GM19240 (cell line): Measurements from ENCODE around the gene CAPN9.
"Not testable (repeated sequence)": the region's sequence is repeated elsewhere in the genome, so short reads cannot be mapped to it uniquely, and the experiment has no call there.

Source experiments
- DNase-seq: peaks from one replicate; pipeline ENCODE4 v3.0.0; 2011; ENCODE audit warnings: low spot score; ENCODE audit not compliant: insufficient read length

Gene CAPN9

DNA sequence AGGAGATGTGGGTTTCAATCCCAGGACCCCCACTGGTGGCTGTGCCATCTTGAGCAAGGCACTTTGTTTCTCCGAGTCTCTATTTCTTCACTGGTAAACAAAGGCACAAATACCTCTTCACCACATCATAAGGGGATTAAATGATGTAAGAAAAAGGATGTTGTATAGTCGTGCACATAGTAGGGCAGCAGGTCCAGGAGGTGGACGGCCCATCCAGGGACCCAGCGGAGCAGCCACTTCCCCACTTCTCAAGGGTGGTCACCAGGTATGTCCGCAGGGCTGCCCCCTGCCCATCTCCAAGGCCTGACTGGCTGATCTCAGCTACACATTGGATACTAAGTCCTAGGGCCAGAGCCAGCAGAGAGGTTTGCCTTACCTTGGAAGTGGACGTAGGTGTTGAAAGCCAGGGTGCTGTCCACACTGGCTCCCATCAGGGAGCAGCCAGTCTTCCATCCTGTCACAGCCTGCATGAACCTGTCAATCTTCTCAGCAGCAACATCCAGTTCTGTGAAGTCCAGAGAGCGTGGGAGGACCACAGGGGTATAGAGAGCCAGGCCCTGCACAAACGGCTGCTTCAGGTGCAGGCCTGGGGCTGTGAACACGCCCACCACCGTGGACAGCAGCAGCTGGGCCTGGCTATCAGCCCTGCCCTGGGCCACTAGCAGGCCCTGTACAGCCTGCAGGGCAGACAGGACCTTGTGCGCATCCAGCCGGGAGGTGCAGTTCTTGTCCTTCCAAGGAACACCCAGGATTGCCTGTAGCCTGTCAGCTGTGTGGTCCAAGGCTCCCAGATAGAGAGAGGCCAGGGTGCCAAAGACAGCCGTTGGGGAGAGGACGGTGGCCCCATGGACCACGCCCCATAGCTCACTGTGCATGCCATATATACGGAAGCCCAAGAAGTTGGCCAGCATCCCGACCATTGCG is 37.3 kb upstream of the CAPN9 start:
- no peak for DNase-seq

DNA sequence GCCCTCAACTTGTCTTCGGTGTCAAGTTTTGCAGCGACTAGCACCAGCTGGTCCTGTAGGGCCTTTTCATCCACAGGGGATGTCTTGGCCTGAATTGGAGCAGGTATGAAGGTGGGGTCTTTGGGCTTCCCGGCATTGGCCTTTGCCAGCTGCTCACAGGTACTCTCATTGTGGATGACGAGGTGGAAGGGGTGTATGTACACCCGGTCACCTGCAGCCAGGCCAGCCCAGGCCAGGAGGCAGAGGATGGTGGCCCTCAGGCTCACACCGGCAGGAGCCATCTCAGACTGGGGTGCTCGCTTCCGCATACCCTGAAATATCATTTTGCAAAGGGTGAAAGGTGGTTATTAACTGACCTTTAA is 36.7 kb upstream of the CAPN9 start:
- no peak for DNase-seq

DNA sequence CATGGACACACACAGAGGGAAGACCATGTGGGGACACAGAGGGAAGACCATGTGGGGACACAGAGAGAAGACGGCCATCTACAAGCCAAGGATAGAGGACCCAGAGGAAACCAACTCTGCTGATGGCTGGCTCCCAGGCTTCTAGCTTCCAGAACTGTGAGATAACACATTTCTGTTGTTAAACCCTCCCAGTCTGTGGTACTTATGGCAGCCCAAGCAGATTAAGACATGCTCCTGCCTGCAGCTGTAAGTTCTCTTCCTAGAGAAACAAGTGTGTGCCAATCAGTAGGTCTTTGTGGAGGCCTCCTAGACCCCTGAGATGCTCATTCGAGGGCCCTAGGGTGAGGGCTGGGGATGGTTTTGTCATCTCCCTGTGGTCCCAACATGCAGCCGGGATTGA is 35.9 kb upstream of the CAPN9 start:
- DNase-seq: no peak

DNA sequence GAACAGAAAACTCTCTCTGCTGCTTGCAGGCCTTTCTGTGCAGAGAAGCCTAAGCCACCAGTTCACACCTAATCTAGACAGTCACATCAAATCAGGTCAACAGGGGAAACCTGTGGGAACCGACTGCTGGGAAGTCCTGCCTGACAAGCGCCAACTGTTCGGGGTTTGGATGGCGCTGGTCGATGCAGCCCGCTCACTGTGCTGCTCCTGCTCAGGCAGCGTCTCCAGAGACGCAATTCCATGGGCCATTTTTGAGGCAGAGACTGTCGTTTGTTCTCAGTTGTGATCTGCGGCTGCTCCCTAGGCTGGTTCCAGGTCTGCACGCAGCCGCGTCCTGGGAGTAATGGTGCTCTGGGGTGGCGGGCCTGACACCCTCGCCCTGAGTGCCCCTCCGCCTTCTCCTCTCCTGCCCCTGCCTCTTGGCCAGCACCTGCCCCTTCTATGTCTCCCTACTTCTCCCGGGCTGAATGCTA is 34.7 kb upstream of the CAPN9 start:
- DNase-seq: no peak

DNA sequence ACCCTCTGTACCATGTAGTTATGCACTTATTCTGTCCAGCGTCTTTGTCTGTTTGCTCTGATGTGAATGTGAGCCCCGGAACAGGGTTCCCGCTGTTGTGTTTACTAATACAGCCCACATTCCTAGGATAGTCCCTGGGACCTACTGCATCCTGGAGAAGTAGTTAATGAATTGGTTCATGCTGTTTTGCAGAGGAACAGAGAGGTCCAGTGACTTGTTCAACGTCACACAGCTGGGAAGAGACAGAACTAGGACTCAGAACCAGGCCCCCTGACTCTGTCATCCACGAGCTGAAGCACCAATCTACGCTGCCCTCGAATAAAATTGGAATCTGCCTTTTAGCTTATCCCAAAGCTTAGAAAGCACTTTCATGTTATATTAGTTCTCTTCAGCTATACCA is 34.0 kb upstream of the CAPN9 start:
- DNase-seq: no peak

DNA sequence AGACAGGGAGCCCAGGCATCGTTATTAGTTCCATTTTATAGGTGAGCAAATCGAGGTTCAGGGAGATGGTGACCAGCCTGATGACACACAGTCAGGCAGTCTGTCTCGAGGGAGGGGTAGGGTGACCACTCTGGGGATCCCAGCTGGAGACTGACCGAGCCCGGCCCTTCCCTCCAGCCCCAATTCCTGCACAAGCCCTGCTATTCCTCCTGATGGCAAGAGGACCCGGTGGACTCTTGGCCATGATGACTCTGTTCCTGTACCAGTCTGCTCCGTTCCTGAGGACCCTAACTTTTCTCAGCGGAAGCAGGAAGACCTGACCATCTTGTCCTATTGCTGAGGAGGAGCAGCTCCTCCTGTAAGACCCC is 33.7 kb upstream of the CAPN9 start:
- no peak for DNase-seq

DNA sequence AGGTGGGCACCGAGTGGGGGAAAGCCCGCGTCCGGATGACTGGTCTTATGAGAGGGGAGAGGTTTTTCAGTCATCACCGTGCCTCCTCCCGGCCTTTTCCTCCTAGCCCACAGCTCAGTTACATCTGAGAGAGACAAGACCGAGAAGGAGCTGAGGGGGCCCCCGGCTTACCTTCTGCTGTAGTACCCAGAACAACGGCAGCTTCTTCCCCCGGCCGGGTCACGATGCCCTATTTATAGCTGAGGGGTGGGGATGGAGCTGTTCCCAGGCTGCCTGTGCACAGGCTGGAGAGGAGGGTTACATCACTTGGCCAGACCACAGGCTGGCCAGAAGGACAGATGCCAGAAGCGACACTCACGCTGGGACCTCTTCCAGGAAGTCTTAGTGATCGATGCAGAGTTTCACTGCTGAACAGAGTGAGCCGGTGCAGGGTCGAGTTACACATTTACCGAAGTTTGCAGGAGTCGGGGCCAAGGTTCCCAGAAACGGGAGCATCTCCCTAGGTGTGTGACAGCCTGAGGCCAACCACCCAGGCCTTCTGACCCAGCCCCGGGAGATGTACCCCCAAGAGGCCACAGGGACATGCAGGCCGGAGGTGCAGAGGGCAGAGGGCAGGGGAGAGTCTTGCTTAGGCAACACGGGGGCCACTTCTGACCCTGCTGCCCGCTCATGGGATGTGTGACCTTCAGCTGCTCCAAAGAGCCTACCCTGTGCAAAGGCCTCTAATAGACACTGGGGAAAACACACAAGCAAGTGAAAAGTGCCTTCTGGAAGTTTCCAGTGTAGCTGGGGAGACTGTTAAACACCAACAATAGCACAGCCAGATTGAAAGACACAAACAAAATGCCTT is 33.0 kb upstream of the CAPN9 start, which contains the start of gene AGT:
Gene AGT (minus strand): TSS at position 208 of the 850 bp plus-strand sequence. CDS start 3,299 bp downstream, outside the sequence.
- DNase-seq: no peak

DNA sequence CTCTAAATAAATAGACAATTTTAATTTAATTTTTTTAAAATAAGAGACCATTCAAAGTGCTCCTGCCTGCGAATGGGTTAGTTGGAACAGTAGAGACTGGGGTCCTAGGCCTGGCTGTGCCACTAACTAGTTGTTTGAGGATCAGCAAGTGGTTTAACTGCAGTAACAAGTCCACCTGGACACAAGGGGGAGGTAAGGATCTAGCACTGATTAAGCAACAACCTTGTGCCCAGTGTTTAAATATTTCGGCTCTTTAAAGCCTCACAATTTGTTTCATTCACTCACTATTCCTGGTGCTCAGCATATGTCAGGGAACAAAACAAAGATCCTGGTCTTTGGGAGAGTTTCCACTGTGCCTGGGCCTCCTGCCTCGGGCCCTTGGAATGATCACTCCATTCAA is 31.7 kb upstream of the CAPN9 start:
- DNase-seq: no peak

DNA sequence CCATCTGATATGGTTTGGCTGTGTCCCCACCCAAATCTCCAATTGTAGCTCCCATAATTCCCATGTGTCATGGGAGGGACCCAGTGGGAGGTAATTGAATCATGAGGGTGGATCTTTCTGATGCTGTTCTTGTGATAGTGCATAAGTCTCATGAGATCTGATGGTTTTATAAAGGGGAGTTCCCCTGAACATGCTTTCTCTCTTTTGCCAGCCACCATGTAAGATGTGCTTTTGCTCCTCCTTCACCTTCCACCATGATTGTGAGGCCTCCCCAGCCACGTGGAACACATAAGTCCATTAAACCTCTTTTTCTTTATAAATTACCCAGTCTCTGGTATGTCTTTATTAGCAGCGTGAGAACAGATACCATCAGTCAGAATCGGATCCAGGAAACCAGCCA is 30.7 kb upstream of the CAPN9 start:
- not testable (repeated sequence) for DNase-seq

DNA sequence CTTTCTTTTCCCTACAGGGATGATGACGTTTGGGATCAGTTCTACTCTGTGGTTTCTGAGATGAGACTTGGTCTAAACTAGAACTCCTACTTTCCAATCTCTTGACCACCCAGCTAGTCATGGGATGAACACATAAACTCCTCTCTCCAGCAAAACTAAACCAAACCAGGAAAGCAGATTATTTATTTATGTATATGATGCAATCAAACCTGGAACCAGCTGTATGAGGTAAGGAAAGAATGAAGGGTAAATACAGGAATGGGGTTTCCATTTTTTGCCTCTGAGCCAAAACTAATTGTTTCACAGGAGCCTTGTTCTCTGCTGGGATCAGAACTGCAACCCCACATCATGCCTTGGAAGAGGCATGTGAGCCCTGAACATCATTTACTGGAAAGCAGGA is 29.9 kb upstream of the CAPN9 start:
- no peak for DNase-seq

DNA sequence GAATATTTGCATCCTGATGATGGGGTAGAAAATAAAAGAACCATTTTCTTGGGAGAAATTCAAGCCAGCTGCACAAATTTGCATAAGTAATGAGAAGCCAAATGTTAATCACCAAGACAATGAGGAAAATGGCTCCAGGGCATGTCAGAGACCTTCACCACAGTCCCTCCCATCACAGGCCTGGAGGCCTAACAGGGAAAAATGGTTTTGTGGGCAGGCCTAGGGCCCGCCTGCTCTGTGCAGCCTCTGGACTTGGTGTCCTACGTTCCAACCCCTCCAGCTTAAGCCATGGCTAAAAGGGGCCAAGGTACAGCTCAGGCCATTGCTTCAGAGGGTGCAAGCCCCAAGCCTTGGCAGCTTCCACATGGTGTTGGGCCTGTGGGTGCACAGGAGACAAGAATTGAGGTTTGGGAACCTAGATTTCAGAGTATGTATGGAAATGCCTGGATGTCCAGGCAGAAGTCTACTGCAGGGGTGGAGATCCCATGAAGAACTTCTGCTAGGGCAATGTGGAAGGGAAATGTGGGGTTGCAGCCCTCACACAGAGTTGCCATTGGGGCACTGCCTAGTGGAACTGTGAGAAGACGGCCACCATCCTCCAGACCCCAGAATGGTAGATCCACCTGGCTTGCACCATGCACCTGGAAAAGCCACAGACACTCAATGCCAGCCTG is 25.2 kb upstream of the CAPN9 start:
- DNase-seq: not testable (repeated sequence)

DNA sequence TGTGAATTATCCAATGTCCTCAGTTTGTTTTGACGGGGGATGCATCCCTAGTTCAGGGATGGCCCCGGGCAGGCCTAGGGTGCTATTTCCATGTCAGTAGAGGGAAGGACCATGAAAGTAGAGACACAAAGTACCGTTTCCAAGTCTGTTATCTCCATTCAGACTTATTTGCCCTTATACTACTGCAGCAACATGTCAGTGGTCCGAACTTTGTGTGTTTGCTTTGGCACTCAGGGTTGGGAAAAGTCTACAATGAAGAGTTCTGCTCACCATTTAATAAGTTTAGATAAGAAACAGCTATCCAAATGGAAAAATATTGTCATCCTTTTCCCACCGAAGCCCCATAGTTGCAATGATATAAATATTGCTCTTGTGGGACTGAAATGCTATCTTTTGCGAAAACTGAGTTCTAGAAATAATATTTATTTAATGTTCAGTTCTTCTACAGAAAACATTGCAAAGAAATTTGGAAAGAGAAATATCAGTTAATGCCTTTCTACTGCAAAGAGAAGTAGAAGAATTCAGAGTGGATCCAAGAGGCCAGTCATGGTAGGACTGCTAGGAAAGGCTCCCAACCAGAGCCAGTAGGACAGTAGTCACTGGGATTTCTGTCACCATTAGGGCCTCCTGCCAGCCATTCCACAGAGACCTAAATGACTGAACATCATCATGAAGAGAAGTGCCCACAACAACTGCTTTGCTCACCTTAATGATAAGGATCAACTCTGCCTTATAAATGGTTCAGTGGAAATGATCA is 21.8 kb upstream of the CAPN9 start:
- DNase-seq: no peak

DNA sequence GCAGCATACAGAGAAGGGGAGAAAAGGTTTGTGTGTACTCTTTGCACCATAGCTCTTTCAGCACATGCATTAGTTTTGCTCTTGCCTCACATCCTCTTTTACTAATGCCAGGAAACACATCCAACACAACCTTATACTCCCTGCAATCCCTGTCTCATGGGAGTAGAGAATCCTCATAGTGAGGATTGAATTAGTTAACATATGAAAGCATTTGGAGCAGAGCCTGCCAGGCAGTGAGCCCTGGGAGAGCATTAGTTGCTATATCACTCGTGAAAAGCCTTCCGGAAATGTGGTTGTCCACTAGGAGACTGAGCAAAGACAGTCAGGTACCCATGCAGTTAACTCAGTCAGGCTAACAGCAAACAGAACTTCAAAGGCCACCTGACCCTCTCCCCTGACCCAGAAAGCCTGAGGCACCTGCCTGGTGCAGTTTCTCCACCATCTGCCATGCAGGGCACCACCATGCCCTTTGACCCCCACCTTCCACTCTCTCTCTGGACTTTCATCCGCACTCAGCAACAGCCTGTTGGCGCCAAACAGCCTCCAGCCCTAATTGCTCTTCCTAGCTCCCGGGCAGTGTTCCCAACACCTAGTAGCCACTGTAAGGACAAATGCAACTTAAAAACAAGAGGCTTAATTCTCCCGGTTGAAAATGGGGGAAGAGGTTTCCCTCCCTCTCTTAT is 18.3 kb upstream of the CAPN9 start:
- DNase-seq: no peak

DNA sequence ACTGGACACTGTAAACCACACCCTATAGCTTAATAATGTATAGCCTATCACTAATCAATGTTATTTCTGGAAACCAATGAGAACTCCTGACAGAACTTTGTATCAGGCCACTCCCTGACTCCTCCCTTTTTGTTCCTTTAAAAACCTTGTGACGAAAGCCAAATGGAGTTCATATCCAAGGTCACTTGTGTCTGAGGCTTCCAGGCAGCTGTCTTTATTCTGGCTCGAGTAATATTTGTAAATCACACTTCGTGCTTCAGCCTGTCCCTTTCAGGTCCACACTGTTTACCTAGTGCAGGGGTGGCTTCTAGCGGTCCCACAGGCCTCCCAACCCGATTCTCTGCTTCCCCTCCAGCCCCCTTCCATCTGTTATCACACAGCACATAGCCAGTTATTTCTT is 16.2 kb upstream of the CAPN9 start:
- no peak for DNase-seq

DNA sequence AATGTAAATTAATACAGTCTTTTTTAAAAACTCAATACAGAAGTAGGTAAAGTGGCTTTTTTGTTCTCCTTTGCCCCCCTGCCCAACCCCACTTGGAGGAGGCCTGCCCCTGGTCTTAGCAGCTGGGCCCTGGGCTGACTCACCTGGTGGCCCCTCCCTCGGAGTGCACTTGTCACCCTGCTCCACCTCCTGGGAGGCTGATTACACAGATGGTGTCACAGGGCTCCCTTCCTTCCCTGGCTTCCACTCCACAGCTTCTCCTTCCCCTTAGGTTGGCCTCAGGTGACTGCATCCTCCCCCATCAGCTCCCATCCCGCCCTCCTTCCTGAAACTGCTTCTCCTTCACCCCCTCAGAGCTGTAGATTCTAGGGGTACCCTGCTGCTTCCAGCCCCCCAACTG is 11.7 kb upstream of the CAPN9 start:
- DNase-seq: no peak

DNA sequence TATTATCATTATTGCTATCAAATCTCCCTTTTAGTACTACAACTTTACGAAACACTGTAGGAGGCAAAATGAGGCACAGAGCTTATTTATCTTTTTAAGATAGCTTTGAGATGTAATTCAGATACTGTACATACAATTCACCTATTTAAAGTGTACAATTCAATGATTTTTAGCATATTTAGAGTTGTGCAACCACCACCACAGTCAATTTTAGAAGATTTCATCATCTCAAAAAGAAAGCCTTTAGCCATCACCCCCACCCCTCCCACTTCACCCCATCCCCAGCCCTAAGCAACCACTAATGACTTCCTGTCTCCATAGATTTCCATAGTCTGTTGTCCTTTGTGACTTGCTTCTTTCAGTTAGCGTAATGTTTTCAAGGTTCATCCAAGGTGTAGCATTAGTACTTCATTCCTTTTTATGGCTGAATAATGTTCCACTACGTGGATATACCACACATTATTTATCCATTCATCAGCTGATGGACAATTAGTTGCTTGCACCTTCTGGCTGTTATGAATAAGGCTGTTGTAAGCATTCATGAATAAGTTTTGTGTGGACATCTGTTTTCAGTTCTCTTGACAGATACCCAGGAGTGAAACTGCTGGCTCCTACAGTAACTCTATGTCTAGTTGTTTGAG is 9.4 kb upstream of the CAPN9 start:
- DNase-seq: no peak

DNA sequence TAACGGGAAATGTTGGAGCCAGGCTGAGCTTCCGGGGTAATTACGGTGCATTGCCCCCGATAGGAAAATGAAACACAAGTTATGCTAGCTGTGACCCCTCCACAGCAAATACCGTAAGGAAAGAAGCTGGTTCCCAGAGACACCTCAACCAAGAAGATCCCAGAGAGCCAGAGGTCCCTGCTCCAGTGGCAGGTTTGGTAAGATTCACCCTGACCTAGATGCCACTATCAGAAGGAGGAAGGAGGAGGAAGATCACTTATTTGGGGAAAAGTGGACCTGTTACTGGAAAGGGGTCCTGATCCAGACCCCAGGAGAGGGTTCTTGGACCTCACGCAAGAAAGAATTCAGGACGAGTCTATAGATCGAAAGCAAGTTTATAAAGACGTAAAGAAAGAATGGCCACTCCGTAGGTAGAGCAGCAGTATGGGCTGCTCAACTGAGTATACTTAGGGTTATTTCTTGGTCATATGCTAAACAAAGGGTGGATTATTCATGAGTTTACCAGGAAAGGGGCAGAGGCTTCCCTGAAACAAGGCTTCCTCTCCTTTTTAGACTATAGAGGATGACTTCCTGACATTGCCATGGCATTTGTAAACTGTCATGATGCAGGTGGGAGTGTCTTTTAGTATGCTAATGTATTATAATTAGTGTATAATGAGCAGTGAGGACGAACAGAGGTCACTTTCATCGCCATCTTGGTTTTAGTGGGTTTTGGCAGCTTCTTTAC is 7.5 kb upstream of the CAPN9 start:
- DNase-seq: no peak

DNA sequence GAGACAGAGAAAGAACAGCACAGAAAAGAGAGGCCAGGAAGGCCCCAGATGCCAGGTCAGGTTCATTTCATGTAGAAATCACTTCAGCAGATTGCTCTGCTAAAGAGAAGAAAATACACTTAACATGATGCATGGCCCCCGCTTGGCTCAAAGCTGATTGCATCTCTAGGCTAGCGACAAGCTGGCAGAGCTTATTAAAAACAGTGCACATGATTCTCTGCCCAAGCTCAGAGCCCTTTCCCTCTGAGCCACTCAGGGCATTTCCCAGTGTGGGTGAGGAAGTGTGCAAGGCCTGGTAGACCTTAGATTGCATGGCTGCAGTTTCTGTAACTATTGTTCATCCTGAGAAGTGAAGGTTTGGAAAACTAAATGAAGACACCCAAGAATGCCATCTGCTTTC is 3.3 kb upstream of the CAPN9 start:
- no peak for DNase-seq

DNA sequence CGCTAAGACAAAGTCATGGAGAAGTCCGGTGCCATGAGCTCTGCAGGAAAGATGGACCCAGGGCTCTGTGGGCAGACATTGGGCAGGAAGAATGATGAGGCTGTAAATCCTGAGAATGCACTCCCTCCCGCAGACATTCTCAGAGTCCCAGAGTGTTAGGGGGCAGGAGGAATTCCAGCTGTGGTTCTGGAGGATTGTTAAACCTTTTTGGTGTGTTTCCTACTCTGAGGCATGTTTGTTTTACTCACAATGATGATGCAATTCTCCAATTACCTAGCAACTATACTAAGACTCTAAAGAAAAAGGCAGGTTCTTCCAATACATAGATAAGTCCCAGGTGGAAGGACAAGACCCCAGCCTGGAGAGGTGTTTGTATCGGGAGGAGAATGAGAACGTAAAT is 2.8 kb upstream of the CAPN9 start:
- DNase-seq: no peak
